GM19023 (cell line): ENCODE results near the gene ARHGAP10.
"Not testable (repeated sequence)": the region's sequence is repeated elsewhere in the genome, so short reads cannot be mapped to it uniquely, and the experiment has no call there.

Source experiments
- ATAC-seq: cut with Tn5 transposase; IDR thresholded peaks from one replicate; pipeline ENCODE4 v1.9.1; 2021; ENCODE audit warnings: mild to moderate bottlenecking, moderate library complexity; ENCODE audit not compliant: unreplicated experiment

ARHGAP10 gene

GRCh38 chr4:148078061-148078460, 346.2 kb downstream of the ARHGAP10 start:
- ATAC-seq, result no peak

- no peak for ATAC-seq
These were observed 348.1 kb downstream of the ARHGAP10 start for GRCh38 chr4:148079961-148080360.

GRCh38 chr4:148081267-148081666, 349.4 kb downstream of the ARHGAP10 start:
- ATAC-seq, result no peak

- ATAC-seq, result no peak
These were observed 349.9 kb downstream of the ARHGAP10 start for GRCh38 chr4:148081745-148082144.

GRCh38 chr4:148083073-148083472, 351.2 kb downstream of the ARHGAP10 start:
- not testable (repeated sequence) for ATAC-seq

- ATAC-seq, result no peak
These were observed 357.7 kb downstream of the ARHGAP10 start for GRCh38 chr4:148089624-148090023.

GRCh38 chr4:148090029-148090428, 358.1 kb downstream of the ARHGAP10 start:
- no peak for ATAC-seq

GRCh38 chr4:148090503-148091476, 358.9 kb downstream of the ARHGAP10 start:
- ATAC-seq, result no peak

- no peak for ATAC-seq
These were observed 360.0 kb downstream of the ARHGAP10 start for GRCh38 chr4:148091896-148092295.

- no peak for ATAC-seq
These were observed 360.6 kb downstream of the ARHGAP10 start for GRCh38 chr4:148092316-148093014.

GRCh38 chr4:148093065-148093464, 361.2 kb downstream of the ARHGAP10 start:
- ATAC-seq, result no peak

- no peak for ATAC-seq
These were observed 362.3 kb downstream of the ARHGAP10 start for GRCh38 chr4:148094149-148094548.

GRCh38 chr4:148095346-148095923, 363.5 kb downstream of the ARHGAP10 start:
- no peak for ATAC-seq

GRCh38 chr4:148097801-148098200, 365.9 kb downstream of the ARHGAP10 start:
- ATAC-seq, result no peak

GRCh38 chr4:148101235-148101634, 369.3 kb downstream of the ARHGAP10 start:
- ATAC-seq, result no peak

- no peak for ATAC-seq
These were observed 369.9 kb downstream of the ARHGAP10 start for GRCh38 chr4:148101790-148102189.

- ATAC-seq, result no peak
These were observed 371.9 kb downstream of the ARHGAP10 start for GRCh38 chr4:148103597-148104355.

GRCh38 chr4:148108766-148109165, 376.9 kb downstream of the ARHGAP10 start:
- no peak for ATAC-seq

- ATAC-seq, result no peak
These were observed 377.3 kb downstream of the ARHGAP10 start for GRCh38 chr4:148109216-148109615.

GRCh38 chr4:148110169-148110568, 378.3 kb downstream of the ARHGAP10 start:
- ATAC-seq, result no peak
